RPMI7951 (cell line): ENCODE measurements around the gene GPHN. TPM values are rescaled to one million over a fixed set of nuclear protein-coding genes. Genes with fewer than 3 reads are reported as not detected.
"Not testable (repeated sequence)": the region's sequence is repeated elsewhere in the genome, so short reads cannot be mapped to it uniquely, and the experiment has no call there.

ENCODE experiments used
- DNase-seq: peaks from one replicate; pipeline ENCODE4 v3.0.0-alpha.2; 2012; ENCODE audit warnings: low read depth
- total RNA-seq: library from RNA; depleted of rRNA; stranded (reverse); fragments of >200 nt; shearing (Covaris generic); gene quantifications from 2 replicates; pipeline ENCODE4 v1.2.3, GENCODE V29; 2014

Gene GPHN
- total RNA-seq, 1 experiment from 2014 or later, result 12.1 TPM

- DNase-seq, result no peak
Observed at GRCh38 chr14:66657780-66658179, 149.8 kb downstream of the GPHN start.

- DNase-seq, result peak; percentile 13
Observed at GRCh38 chr14:66662374-66662773, 154.4 kb downstream of the GPHN start.

- no peak for DNase-seq
Observed at GRCh38 chr14:66677780-66678179, 169.8 kb downstream of the GPHN start.

- no peak for DNase-seq
Observed at GRCh38 chr14:66680216-66680615, 172.3 kb downstream of the GPHN start.

GRCh38 chr14:66696326-66696725 lies 188.4 kb downstream of the GPHN start:
- DNase-seq, result no peak

GRCh38 chr14:66698503-66698902 lies 190.6 kb downstream of the GPHN start:
- no peak for DNase-seq

GRCh38 chr14:66701813-66702212 lies 193.9 kb downstream of the GPHN start:
- DNase-seq, result no peak

- no peak for DNase-seq
Observed at GRCh38 chr14:66708267-66708666, 200.3 kb downstream of the GPHN start.

- peak; percentile 52 for DNase-seq
Observed at GRCh38 chr14:66709291-66709690, 201.3 kb downstream of the GPHN start.

- not testable (repeated sequence) for DNase-seq
Observed at GRCh38 chr14:66714291-66714690, 206.3 kb downstream of the GPHN start.

- DNase-seq, result not testable (repeated sequence)
Observed at GRCh38 chr14:66715313-66715712, 207.4 kb downstream of the GPHN start.

GRCh38 chr14:66716227-66716626 lies 208.3 kb downstream of the GPHN start:
- DNase-seq, result no peak

GRCh38 chr14:66717561-66718140 lies 209.7 kb downstream of the GPHN start:
- no peak for DNase-seq

GRCh38 chr14:66724996-66725395 lies 217.0 kb downstream of the GPHN start:
- DNase-seq, result no peak

GRCh38 chr14:66731298-66731697 lies 223.4 kb downstream of the GPHN start:
- DNase-seq, result not testable (repeated sequence)

- no peak for DNase-seq
Observed at GRCh38 chr14:66735853-66736252, 227.9 kb downstream of the GPHN start.

- DNase-seq, result no peak
Observed at GRCh38 chr14:66739826-66740225, 231.9 kb downstream of the GPHN start.

- DNase-seq, result no peak
Observed at GRCh38 chr14:66745078-66745477, 237.1 kb downstream of the GPHN start.

GRCh38 chr14:66746316-66747006 lies 238.5 kb downstream of the GPHN start:
- peak; percentile 36 for DNase-seq

- DNase-seq, result no peak
Observed at GRCh38 chr14:66752109-66752508, 244.2 kb downstream of the GPHN start.

GRCh38 chr14:66758031-66758613 lies 250.2 kb downstream of the GPHN start:
- DNase-seq, result no peak

- DNase-seq, result no peak
Observed at GRCh38 chr14:66772146-66772545, 264.2 kb downstream of the GPHN start.

- DNase-seq, result no peak
Observed at GRCh38 chr14:66782853-66783252, 274.9 kb downstream of the GPHN start.
